Adrenal gland (tissue), 5 donors: Measurements from ENCODE around the gene CCL11.

ENCODE experiments used
- CTCF ChIP-seq, 6 experiments: fragments of 450-650 bp in 4 of 6; fragments of 200-600 bp in 2 of 6; sonication (generic) in 1 of 6; IDR thresholded peaks; 1 replicate in 5 of 6; 2 replicates in 1 of 6; pipeline versions ENCODE4 v1.5.1 to v1.8.0; 2016 to 2021; ENCODE audit warnings: antibody characterized with exemption in 6 of 6, mild to moderate bottlenecking in 2 of 6, moderate library complexity in 1 of 6
- POLR2A ChIP-seq, 2 donors: fragments of 450-650 bp; IDR thresholded peaks; one replicate each; pipeline ENCODE4 v1.6.1; 2017; ENCODE audit warnings: antibody characterized with exemption in 2 of 2, mild to moderate bottlenecking in 2 of 2, moderate library complexity in 1 of 2
- donor health status: DM: no; HTN: no; CAD: no.

- no peak for TF ChIP-seq CTCF (IDR thresholded peaks at IDR 0.05)
- TF ChIP-seq POLR2A (IDR thresholded peaks at IDR 0.05): no peak
Observed at GRCh38 chr17:34290586-34290985, 5.0 kb downstream of the CCL11 start.
